Thyroid gland (tissue), 4 donors: ENCODE measurements around the gene CCDC81.

Experiments
- POLR2A ChIP-seq, 2 donors: fragments of 450-650 bp; IDR thresholded peaks; one replicate each; pipeline ENCODE4 v1.6.1; 2017; ENCODE audit warnings: antibody characterized with exemption in 2 of 2, mild to moderate bottlenecking in 2 of 2, moderate library complexity in 1 of 2
- TF ChIP-seq, protein P1 (sequence below), 6 experiments: fragments of 200-600 bp in 3 of 6; fragments of 450-650 bp in 3 of 6; sonication (generic) in 3 of 6; IDR thresholded peaks; one replicate each; pipeline ENCODE4 v1.5.1; 2016 to 2019; ENCODE audit warnings: antibody characterized with exemption in 6 of 6, mild to moderate bottlenecking in 2 of 6, inconsistent platforms in 1 of 6, moderate library complexity in 1 of 6

GRCh38 chr11:86358720-86359119 lies 16.0 kb upstream of the CCDC81 start:
- TF ChIP-seq, protein P1, sequence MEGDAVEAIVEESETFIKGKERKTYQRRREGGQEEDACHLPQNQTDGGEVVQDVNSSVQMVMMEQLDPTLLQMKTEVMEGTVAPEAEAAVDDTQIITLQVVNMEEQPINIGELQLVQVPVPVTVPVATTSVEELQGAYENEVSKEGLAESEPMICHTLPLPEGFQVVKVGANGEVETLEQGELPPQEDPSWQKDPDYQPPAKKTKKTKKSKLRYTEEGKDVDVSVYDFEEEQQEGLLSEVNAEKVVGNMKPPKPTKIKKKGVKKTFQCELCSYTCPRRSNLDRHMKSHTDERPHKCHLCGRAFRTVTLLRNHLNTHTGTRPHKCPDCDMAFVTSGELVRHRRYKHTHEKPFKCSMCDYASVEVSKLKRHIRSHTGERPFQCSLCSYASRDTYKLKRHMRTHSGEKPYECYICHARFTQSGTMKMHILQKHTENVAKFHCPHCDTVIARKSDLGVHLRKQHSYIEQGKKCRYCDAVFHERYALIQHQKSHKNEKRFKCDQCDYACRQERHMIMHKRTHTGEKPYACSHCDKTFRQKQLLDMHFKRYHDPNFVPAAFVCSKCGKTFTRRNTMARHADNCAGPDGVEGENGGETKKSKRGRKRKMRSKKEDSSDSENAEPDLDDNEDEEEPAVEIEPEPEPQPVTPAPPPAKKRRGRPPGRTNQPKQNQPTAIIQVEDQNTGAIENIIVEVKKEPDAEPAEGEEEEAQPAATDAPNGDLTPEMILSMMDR (IDR thresholded peaks at IDR 0.05) = no peak
- TF ChIP-seq POLR2A (IDR thresholded peaks at IDR 0.05) = no peak
